Activated CD8-positive, alpha-beta memory T cell treated with anti-CD3 and anti-CD28 coated beads, Interleukin-2, amount 50 U/mL, for 1 hour (primary cell): ENCODE data around the gene MOB3B.

ENCODE experiments used
- DNase-seq: peaks from one replicate; pipeline ENCODE4 v3.0.0-alpha.2; 2020; ENCODE audit errors: extremely low read depth

MOB3B gene

DNA sequence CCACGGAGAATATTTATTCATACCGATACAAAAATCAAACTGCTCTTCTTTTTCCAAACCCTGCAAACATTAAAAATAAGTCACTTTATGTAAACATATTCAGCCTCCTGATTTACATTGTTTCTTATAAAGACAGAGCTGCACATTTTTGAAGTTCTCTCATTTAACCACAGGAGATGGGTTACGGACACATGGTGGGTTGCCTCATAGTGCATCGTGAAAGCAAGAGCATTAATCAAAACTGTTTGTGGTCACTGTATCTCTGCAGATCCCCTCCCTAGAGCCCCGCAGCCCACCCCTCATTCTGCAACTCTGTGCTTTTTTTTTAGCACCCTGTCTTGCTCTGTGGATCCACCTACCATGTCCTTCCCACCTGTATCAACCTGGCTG, 189.3 kb downstream of the MOB3B start:
- no peak for DNase-seq

DNA sequence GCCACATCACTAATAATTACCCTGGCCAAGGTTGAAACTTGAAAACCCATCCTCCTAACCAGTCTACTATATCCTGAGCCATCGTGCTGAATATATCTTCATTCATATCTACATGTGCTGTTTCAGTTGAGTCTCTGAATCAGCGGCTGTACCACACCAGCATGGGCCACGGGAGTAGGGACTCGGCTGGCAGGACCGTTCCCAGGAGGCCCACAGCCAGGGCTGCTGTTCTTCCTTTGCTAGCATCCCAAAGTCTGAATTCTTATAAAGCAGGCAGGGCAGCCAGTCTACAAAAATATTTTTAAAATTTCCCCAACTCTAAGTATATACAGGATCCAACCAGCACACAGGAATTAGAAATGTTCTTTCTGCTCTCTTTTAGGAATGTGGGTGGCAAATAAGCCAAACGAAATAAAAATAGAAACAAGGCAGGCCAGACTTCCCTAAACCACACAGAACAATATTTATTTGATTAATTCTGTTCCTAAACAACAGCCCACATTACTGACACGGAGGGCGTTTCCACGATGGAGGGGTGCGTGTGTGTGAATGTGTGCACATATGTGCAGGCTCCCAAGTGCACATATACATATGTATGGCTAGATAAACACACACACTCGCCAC, 189.8 kb downstream of the MOB3B start:
- no peak for DNase-seq

DNA sequence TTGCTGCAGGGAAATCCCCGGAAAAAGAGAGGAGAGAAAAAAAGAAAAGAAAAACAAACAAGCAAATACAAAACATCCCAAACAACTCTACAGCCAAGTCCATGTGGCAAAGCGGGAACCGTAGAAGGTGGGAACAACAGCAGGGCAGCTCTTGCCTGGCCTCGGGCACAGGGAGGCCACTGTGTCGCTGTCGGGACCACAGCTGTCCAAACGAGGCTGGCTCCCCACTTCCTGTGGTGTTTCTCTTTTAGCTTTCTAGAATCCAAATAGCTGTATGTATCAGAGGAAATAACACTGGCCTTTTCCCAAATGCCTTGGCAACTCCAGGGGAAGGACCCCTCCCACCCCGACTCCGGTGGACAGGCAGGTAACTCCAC, 191.1 kb downstream of the MOB3B start:
- DNase-seq: no peak

DNA sequence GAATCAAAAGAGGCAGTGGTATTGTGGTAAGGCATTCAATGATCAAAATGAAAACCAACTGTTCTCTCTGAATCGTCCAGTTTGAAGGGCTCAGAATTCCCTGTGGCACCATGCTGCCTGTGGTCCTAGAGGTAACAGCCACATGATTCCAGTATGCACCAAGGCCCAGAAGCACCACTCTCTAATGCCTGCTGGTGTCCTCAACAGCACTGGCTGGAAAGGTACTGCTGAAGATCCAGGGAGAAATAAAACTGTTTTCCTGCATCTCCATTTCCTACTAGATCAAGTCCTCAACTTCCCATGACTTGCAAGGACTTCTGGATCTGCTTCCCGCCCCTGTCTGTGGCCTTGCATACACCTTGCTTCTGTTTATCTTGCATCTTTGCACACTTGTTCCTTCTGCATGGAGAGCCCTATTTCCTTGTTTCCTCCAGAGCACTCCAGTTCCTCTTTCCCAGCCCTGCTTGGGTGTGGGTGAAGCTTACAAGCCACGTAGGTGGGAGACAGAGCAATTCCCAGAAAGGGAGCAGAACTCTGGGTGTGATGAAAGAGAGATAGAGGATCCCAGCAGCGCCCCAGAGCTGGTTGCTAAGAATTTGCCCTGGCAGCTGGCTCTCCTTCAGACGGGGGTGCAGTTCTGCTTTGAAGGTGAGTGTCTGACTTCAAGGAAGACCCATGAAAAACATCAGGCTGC, 191.6 kb downstream of the MOB3B start:
- DNase-seq: no peak

DNA sequence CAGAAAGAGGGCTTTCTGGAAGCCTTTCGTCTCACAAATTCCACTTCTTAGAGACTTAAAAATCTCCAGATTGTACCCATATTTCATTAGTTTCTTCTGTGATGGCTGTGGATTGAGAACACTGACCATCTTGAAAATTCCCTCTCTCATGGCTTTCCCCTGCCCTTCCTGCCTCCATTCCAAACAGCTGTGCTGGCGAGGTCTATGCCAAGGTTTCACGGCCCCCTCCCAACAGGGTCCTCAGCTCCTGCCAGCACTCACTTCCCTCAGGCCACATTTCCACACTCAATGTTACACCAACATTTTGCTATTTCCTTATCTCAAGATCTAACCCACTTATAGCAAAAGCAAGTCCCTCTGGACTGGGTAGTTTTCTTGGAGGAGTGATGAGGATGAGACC, 192.4 kb downstream of the MOB3B start:
- DNase-seq: no peak

DNA sequence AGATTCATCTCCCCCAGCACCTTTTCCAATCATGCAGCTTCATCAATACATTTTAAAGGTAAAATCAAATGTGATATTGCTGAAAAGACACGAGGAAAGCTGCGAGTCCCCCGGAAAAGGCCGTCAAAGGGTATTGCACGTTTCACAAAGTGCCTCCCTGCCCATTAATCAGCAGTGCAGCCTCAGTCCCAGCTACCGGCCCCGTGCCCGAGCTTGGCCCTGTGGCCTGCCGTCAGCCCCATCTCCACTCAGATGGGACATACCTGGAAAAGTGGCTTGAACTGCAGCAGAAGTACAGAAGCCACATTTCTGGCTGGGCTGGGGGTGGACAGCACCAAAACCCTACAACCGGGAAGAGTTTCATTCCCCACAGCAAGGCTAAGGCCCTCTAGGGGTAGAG, 192.8 kb downstream of the MOB3B start:
- no peak for DNase-seq

DNA sequence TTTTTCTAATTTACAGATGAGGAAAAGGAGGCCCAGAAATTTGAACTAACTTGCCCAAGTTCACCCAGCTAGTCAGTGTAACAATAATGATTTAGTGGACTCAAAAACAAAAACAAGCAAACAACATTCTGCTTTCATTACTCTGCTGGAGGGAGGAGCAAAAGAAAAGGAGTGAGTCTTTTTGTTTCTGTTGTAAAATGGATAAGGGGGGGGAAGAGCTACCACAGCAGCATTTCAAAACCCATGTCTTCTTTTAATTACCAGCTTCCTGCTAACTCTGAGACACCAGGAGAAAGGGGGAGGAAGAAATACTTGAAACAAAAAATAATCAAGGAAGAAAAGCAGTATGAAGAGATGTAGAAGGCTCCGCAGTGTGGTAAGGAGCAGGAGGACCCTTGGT, 193.5 kb downstream of the MOB3B start:
- no peak for DNase-seq

DNA sequence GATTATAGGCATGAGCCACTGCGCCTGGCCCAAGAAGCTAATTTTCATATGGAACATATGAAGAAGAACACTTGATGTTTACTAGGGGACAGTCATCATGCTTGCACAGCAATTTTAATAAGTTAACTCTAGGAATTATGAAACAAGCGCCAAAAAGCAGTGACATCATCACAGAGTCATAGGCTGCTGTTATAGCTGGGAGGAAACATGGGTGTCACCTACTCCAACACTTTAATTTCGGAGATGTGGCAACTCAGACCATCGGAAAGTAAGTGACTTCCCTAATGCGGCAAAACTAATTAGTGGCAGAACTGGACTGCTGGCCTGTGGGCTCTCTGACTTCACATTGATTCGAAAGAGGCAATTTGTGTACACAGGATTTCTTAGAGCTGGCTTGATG, 194.5 kb downstream of the MOB3B start:
- DNase-seq: no peak

DNA sequence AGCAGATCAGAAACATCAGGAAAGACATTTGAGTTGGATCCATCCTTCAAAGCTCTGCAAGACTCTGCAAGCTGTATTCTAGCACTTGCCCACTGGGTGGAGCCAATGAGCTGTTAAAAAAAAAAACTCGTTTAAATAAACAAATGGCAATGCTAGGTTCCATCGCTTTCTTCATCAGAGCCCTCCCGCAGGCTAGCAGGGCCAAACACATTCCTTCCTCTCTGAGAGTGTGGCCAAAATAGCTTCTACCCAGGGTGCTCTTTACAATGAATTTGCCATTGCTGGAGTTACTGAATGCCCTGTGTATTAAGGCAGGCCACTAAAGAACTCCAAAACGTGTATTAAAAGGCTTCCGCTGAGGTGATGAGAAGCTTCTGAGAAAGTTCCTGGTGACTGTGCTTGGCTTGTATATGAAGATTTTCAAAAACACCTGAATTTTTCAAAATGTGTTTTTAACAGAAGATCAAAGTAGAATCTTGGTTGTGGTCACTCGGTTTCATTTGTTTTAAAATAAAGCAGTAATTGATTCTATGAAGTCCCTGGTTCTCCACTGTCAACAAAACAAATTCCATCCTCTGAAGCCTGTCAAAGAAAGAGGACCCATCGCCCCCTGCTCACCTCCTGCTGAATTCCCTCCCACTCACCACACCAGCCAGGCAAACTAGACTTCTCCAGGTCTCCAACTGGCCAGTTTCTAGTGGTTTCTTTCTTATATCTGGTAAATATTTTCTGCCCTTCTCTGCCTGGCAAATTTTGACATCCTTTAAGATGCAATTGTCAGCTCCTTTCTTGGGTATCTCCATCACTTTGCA, 196.2 kb downstream of the MOB3B start:
- no peak for DNase-seq

DNA sequence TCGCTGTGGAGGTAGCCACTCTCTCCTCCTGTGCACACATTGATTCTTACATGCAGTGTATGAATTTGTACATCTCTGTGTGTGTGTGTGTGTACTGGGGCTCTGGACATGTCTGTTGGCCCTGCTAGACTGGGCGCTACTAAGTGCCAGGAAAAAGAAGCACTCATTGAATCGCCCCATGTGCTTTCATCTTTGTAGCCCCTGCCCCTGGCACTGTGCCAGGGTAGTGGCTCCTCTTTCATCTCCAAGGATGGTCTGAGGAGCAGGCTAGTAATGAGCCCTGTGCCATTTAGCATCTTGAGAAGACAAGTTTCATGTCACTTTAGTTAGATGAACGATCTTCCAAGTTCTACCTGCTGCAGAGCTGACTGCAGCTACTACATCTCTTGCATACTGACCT, 198.2 kb downstream of the MOB3B start:
- DNase-seq: no peak

DNA sequence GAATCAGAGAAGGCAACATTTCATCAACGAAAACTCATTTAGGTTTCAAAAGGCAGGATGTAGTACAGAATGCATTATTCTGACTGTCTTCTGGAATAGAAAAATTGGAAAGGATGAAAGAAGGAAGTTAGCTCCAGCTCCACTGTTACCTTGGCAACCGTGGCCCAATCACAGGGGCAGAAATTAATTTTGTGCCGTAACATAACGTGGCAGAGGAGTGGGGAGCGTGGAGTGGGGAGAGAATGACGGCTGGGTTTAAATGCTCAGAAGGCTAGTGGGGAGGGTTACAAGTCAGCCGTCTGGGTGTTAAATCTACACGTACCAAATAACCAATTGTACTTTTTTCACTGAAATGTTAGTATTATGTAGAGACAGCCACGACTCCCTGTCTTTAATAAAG, 200.3 kb downstream of the MOB3B start:
- no peak for DNase-seq

DNA sequence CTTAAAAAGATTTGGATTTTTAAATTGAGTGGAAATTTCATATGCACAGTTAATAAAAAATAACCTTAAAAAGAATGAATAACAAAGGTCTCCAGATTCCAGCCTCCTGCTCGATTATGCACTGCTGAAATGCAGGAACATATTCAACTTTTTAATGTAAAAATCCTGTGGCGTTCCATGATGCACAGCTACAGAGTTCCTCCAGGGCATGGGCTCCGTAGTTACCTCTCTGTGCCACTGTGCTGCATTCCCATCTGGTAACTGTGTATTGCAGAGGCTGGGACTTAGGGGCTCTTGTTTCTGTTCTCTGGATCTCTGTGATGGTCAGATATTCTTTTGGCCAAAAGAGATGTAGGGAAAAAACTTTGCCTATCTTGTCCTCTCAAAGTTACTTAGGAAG, 201.1 kb downstream of the MOB3B start:
- DNase-seq: no peak

DNA sequence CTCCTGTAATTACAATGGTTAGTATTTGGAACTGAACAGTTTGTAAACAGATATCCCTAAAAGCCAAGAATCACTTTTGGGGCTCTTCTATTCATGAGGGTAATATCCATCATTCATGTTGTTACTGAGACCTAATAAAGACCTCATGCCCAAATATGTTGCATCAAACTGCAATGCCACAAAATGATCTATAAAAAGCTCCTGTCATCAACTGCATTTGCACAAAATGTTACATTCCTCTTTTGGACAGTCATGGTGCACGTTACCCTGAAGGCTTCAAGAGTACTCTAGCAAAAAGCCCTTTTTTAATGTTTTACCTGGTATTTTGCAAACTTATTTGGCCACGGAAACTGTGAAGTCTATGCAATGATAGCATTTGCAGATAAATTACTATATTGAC, 218.4 kb downstream of the MOB3B start:
- DNase-seq: no peak

DNA sequence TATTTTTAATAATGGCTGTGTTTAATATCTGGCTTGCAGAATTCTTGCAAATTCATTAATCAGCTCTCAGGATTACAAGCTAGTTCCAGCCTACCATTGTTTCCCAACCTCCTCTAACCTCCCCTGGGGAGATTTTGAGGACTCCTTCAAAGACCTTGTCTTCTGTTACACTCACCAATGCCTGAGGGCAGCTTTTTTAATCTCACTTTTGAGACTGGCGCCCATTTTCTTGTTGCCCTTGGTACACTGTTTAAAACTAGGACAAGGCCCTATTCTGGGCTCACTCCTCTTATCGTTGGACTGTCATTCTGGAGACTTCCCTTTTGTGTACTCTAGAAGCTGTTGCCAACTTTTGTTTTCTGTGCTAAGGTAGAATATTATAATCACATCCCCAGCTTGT, 219.0 kb downstream of the MOB3B start:
- DNase-seq: no peak

DNA sequence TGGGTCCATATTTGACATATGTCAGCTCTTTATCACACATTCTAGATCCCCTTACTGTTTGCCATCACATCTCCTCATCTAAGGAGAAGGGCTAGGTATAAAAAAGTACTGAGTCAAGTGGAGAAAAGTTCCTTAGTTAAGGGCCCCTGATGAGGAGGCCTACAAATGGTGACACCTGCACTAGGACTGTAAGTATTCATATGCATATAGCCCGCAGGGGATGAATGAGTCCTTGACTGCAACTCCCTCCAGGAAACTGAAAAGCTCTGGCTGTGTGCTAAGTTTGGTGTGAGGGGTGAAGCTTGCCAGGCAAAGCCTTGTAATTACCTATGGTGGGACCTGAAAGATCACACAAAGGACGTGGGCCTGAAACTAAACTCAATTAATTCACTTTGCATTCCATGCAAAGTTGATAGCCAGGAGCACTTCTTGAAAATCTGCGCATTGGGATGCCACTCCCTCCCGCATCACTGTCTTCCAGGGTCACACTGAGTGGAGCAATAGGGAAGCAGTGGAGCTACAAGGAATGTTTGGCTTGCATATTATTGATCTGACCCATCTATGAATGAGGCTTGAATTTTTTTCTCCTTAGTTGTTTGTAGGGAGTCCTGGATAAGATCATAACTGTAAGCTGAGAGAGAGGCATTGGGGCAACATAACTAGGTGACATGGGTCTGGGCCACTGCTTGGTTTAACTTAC, 220.8 kb downstream of the MOB3B start:
- no peak for DNase-seq

DNA sequence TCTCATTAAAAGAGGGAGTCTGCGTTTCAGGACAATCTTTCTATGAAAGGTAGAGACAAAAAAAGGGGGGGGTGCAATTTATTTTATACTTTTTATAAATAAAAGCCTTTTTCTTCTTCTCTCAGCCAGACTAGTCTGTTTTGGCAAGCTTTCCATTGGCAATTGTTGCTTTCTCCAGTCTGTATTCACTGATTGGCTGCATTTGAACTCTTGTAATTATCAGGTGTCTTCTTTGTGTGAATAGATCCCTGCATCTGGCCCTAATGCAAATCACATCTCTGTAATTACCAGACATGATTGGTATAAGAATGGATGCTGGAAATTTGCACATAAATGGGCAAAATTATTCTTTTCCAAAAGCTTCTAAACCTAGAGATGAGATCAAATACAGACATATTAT, 225.1 kb downstream of the MOB3B start:
- no peak for DNase-seq

DNA sequence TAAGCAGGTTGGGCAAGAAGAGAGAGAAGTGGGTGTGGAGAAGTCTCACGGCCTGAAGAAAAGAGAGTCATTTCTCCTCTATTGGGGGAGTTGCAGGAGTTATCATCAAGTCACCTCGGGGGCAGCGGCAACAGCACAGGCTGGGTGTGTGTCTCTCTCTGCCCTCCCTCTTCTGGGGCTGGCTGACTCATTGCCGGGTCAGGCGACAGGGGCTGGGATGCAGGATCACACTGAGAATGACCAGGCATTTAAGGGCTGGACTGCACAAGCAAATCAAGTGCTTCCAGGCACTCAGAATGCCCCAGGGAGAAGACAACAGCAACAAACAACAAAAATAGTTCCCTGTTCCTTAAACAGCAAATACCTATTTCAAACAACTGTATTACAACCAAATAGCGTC, 226.4 kb downstream of the MOB3B start:
- no peak for DNase-seq

DNA sequence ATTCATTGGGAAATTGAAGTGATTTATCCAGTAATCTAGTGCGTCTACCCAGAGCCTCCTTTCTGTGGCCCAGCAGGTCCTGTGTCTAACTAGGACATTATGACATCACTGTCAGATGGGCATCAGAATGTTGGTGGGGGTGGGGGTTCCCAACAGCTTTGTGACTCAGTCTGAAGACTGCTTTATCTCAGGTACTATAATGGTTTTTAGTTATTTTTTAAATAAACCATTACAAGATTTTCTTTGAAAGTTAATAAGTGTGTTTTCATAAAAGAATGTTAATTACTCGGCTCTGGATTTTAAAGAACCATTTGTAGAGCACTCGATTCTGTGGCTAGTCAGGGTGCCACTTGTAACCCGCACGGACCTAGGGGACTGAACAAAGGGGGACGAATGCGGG, 232.6 kb downstream of the MOB3B start, which contains the start of gene EQTN:
Gene EQTN, minus strand, starts transcription at position 101 of the 400 bp plus-strand sequence. Its CDS starts 95 bp downstream, at position 6.
- DNase-seq: no peak

DNA sequence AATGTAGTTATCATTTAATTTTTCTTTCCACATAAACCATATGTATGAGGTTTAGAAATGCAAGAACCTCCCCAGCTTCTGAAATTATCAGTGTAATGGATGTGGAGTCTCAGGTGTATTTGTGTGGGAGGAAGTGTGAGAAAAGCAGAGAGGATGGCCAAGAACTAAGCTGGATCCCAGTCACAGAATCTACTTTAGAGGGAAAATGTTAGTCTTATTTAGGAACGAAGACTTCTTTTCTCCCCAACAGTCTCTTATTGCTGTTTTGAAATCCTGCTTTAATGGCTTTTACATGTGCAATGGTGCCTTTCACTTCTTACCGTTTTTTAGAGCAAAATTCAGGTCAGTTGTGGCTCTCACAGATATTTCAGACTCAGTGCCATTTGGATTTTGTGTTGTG, 235.6 kb downstream of the MOB3B start:
- DNase-seq: no peak

DNA sequence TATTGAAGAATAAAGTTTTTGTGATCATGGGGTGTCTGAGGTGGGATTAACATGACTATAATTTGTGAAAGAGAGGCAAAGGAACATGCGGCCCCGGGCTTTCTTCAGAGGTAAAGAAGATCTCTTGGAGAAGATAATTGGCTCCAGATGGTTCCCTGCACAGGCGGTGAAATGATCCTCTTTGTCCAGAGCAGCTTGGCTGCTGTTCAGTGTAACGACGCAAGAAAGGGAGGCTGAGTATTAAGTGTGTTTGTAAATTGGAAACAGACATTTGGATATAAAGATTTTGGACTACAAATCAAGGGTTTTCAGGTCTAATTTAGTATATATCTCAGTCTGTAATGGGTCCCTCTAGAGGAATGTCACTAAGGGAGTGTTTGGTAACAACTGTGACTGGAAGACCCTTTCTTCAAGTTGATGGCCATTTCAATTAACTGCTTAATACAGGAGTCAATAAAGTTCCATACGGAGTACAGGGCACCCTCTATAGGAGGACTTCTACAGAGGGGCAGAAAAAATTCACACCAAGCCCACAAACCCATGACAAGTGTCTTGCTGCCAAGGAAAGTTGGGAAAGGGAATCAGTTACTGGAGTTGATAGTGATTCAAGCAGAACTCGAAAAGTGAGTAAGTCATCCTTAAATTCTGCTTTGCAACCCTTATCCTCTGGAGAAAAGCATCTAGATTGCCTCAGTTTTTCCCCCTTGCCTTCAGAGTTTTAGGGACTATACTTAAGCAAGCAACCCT, 236.8 kb downstream of the MOB3B start:
- DNase-seq: no peak

DNA sequence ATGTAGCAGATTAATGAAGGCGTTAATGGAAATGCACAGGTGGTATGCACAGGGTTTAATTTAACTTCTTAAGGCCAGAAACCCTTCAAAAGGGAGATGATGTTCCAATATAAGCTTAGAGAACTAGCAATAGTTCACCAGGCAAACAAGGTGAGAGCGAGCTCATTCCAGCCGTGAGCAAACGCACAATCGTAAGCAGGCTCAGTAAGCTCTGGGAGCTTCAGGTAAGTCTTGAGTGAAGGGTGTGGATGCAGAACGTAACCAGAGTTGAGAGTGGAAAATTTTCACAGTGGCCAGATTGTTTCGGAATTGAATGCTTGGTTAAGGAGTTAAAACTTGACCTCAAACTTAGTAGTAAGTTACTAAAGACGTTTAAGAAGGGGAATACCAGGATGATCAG, 238.3 kb downstream of the MOB3B start:
- no peak for DNase-seq

DNA sequence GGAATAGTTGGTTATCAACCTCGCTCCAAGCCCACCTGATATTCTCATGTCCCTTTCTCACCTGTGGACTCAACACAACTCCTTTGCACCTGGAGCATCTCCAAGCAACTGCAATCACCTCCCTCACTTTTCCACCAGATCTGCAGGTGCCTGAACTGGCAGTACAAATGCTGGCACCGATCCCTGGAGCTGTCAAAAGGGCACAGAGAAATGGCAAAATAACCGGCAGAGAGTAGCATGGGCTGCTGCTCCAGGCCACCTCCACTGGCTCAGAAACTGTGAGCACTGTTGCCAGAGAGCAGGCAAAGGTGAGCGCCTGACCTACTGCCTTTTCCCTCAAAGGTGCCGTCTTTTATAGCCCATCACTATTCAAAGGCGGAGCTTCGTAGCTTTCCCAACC, 247.3 kb downstream of the MOB3B start:
- DNase-seq: no peak
